Stimulated activated naive CD4-positive, alpha-beta T cell (primary cell): ENCODE data around the gene MINDY4.

Source experiments
- DNase-seq, 6 experiments: peaks; one replicate each; lab custom pipeline; 2025; lab: John Stamatoyannopoulos, UW

The MINDY4 gene

DNA sequence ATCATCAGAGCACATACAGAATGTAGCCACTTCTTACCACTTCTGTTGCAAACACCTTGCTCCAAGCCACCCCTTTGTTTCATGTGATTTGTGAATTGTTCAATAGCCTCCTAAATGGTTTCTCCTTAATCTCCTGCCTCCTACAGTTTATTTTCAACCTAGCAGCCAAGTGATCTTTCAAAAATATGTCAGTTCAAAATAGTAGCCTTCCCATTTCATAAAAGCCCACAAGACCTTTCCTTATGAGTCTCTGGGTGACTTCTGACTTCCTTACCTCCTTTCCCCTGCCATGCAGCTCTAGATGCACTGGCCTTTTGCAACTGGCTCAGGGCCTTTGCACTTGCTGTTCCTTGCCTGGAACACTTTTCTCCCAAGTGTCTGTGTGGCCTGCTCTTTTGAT is 4.8 kb downstream of the MINDY4 start:
- no peak for DNase-seq

DNA sequence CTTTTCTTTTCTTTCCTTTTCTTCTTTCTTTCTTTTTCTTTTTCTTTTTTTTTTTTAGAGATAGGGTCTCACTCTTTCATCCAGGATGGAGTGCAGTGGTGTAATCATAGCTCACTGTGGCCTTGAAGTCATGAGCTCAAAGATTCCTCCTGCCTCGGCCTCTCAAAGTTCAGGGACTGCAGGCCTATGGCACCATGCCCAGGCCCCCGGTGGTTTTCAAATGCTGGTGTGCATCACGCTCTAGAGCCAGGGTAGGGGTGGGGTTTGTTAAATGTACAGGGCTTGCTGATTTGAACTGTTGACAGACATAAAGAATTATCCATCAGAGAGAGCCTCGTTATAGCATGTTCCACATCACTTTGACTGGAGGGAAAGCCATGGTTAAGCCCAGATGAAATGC is 5.8 kb downstream of the MINDY4 start:
- no peak for DNase-seq

DNA sequence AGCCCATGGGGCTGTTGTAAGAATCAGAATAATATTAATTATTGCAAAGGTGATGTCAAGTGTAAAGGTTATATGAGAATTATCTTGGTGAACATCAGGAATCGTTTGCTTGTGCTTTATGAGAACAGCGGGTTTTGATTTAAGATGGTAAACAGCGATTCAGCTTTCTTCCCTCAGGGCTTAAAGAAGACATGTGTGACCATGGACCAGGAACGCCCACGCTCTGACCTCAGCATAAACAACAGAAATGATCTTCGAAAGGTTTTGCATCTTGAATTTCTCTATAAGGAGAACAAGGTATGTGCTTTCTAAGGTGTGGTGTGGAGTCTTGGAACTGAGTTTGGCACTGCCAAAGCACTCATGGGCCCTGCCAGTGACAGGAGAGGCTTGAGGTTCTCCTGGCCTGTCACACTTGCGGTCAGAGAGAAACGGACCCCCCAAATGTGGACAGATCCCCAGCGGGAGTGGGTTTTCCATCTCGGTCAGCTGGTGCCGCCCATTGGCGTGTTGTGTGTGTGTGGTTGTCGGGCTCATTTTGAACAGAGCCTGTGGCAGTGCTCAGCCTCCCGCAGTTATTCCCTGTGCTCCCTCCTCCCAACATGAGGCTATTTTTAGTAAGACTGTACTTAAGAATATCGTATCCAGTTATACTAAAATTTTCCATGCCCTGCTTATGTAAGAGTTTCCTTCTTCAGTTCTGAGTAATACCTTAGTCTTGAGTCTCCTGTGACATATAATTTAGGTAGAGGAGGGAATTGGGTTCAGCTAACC is 7.2 kb downstream of the MINDY4 start:
- no peak for DNase-seq

DNA sequence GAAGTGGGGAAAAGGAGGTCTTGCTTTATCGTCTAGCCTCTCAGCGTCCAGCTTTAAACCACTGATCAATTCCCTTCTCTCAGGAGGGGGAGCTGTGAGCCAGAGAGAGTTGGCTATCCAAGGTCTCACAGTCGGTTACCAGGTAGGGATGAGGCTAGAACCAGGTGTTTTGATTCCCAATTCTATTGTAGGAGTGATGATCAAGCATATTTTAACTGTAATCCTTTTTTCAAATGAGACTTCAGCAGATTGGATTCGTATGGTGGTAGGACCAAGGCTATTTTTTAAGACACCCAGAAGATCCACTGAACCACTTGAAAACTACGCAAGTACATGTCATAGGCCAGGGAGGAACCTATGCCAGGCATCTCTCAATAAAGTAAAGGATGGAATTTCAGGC is 8.4 kb downstream of the MINDY4 start:
- no peak for DNase-seq

DNA sequence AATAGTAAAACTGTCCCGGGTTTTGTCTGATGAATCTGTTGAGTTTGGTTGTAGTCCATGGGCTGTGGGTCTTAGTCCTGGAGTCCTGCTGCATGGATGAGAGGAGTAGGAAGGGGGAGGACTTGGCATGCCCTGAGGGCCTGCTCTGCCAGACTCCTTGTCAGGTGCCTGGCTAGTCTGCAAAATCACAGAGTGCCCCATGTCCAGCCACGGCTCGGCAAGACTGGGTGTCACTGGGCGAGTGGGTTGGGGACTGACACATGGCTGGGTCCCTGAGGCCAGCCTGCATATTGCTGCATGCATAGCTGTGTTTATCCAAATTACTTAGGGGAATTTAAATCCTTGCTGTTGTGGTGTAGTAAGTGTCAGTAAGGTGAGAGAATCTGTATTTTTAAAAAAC is 9.7 kb downstream of the MINDY4 start:
- DNase-seq, result no peak

DNA sequence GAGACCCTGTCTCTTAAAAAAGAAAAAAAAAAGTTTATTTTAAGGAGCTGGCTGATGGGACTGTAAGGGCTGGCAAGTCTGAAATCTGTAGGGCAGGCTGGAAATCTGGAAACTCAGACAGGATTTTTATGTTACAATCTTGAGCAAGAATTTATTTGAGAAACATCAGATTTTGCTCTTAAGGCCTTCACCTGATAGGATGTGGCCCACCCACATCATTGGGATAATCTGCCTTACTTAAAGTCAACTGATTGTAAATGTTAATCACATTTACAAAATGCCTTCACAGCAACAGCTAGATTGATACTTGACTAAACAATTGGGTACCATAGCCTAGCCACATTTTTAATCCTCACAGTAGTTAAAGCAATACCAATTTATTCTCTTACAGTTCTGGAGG is 11.5 kb downstream of the MINDY4 start:
- no peak for DNase-seq

GRCh38 chr7:30785786-30786185 is 14.6 kb downstream of the MINDY4 start:
- no peak for DNase-seq

DNA sequence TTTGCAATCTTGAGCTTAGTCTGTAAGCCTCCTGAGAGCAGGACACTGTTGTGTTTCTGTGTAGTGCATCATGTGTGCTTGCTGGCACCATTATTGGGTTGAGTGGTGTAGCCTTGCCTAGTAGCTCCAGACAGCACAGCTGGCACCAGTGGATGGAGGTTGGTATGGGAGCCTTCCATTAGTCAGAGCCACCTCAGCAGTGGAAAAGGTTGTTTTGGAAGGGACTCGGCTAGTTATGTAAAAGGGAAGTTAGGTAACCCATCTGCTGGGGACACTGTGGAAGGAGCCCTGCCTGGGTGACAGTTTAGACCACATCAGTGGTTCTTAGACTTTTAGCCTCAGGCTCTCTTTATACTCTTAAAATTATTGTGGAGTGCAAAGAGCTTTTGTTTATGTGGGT is 16.3 kb downstream of the MINDY4 start:
- no peak for DNase-seq

GRCh38 chr7:30788640-30789333 is 17.6 kb downstream of the MINDY4 start:
- DNase-seq, result no peak

- no peak for DNase-seq
These were observed 18.1 kb downstream of the MINDY4 start for GRCh38 chr7:30789334-30789711.

DNA sequence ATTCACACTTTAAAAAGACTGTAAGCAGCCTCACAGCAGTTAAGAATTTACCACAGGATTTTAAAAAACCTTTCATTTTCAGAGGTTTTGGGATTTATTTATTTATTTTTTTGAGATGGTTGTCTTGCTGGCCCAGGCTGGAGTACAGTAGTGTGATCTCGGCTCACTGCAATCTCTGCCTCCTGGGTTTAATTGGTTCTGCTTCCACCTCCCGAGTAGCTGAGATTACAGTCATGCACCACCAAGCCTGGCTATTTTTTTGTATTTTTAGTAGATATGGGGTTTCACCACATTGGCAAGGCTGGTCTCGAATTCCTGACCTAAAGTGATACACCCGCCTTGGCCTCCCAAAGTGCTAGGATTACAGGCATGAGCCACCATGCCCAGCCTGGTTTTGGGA is 19.1 kb downstream of the MINDY4 start:
- DNase-seq, result no peak

DNA sequence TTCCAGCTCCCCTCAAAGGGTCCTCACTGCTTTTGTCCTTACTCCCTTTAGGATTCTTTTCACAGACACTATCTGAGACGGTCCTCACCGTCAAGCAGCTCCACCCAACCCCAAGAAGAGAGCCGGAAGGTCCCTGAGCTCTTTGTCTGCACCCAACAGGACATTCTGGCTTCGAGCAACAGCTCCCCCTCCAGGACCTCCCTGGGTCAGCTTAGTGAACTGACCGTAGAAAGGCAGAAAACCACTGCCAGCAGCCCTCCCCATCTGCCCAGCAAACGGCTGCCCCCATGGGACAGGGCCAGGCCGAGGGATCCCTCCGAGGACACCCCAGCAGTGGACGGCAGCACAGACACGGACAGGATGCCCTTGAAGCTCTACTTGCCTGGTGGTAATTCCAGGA is 19.9 kb downstream of the MINDY4 start:
- DNase-seq, result no peak

- DNase-seq, result no peak
These were observed 24.1 kb downstream of the MINDY4 start for GRCh38 chr7:30795161-30795948.

DNA sequence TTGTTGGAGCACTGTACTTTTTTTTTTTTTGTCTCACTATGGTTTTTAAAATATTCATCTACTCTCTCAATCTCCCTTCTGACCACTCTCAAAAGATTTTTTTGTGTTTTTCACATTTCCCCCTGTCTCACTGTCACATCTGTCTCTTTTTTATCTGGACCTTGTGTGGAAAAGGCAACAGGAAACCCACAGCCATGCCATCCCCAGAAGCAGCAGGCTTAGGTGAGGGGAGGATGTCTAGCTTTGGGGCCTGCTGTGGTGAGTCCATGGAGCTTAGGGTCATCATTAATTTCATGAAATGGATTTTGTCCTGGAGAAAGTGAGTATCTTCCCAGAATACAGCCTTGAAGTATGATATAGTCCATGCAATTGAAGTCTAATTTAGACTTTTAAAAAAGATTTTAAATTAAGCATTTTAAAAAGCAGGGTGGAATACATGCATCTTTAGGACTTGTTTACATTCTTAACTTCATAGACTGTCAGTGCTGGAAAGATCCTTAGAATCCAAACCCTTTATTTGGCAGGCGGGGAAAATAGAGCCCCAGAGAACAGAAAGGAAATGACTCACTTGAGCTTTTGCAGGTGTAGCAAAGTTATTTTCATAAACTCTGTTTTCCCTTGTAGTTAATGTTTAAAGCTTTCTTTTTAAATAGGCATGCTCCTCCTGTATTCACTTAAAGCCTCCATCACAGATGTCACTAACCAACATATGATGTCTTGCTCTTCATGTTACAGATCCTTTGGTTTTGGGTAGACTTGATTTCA is 25.1 kb downstream of the MINDY4 start:
- DNase-seq, result no peak

DNA sequence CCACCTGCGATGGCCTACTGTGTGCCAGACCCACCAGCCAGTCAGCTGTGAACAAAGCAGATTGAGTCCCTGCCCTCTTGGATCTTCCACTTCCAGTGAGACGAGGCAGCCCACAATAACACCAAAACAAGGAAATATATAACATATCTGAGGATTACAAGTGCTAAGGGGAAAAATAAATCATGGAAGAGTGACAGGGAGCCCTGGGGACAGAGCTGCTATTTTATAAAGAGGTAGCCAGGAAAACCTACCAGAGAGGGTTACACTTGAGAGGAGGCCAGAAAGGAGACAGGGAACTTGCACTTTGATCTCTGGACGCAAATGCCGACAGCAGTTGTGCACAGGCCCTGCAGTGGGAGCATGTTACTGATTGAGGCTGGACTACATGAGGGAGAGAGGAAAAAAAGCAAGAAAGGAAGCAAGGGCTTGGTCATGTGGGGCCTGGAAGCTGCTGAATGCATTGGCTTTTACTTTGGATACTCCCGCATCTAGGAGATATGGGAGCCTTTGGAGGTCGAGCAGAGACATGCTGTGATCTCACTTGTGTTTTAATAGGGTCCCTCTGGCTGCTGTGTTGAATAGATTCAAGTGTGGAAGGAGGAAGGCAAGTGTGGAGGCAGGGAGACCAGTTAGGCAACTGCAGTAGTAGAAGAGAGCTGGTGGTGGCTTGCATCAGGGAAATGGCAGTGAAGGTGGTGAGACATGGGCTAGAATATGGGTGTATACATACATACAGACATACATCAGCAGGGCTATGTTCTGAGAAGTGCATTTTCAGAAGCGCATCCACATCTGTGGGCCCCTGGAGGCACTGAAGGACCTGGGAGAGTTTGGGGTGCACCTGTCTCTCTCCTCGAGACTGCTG is 26.2 kb downstream of the MINDY4 start:
- DNase-seq, result no peak

GRCh38 chr7:30799206-30799975 is 28.2 kb downstream of the MINDY4 start:
- DNase-seq, result no peak

DNA sequence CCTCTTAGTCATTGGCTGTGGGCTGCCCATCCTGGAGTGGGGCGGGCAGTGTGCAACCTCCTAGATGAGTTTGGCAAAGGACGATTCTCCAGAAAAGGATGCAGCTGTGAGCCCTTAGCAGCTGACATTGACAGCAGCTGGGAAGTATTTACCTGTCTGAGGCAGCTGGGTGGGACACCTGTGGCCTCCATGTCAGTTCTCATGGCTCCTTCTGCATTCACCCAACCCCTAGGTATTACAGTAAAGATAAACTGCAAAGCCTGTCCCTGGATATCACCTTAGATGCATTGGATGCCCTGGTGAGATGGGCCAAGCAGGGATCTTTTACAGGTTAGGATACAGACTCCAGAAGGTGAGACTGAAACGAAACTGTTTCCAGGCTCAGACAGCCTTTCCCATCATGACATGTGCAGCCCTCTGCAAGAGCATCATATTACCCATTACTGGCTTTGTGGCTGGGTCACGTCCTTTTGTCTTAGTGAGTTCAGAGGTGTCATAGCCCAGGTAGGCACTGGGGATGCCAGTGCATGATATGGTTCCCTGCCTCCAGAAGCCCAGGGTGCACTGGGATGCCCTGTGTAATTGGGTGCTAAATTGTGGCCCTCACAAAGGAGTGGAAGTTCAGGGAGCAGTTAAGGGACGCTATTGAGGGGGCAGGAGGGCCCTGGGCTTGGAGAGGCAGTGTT is 28.9 kb downstream of the MINDY4 start:
- no peak for DNase-seq

DNA sequence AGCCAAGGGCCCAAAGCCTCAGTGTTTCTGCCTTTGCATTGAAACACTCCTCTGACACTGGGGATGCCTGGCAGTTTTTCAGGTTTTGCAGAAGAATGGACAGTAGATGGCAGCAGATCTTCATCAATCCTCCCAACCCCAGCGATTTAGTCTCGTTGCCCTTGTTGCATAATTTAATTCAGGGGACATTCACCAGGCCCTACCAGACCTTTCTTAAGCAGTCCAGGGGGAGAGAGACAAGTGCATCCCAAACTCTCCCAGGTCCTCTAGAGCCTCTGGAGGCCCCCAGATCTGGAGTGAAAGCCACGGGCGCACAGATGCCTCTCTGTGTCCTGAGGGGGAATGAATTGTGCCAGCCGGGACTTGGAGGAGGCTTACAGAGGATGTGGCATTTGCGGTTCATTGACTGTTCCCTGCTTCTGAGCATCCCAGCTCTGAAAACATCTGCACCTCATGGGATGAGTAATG is 29.6 kb downstream of the MINDY4 start:
- peak in 3 of 6 experiments; percentile 3 to 60 (median 37) for DNase-seq

- DNase-seq, result no peak
These were observed 31.6 kb downstream of the MINDY4 start for GRCh38 chr7:30802812-30803211.
